Astrocyte of the hippocampus (primary cell): ENCODE measurements around the gene LRRC75A.
"Not testable (repeated sequence)": the region's sequence is repeated elsewhere in the genome, so short reads cannot be mapped to it uniquely, and the experiment has no call there.

Experiments used
- DNase-seq: peaks from one replicate; pipeline ENCODE4 v3.0.0; 2011; ENCODE audit warnings: low read depth, low spot score

The LRRC75A gene

DNA sequence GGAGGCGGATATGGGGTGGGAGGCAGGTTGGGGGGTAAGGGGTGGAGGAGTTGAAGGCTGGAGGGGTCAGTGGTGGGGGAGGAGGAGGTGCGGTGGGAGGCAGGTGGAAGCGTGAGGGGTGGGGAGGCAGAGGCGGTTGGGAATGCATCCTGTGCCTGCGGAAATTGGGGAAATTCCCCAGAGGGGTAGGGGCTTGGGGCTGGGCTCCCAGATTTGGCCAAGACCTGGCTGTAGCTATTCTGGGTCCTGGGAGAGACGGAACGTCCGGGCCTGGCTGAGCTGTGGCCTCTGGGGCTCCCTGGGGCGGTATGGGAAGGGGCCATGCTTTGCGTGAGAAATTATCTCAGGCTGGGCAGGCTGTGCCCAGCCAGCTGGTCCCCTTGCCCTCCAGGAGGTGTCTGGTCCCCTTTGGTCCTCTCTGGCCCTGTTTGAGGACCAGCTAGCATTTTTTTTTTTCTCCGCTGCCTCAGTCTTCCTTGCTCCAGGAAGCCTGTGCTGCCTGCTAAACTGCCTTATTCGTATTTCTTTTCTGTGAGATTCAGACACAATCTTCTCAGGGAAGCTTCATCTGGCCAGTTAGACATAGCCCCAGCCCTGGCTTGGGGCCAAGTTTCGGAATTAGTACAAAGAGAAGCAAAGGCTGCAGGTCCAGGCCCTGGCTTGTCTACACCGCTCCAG lies 83.9 kb downstream of the LRRC75A start:
- peak; percentile 83 for DNase-seq

DNA sequence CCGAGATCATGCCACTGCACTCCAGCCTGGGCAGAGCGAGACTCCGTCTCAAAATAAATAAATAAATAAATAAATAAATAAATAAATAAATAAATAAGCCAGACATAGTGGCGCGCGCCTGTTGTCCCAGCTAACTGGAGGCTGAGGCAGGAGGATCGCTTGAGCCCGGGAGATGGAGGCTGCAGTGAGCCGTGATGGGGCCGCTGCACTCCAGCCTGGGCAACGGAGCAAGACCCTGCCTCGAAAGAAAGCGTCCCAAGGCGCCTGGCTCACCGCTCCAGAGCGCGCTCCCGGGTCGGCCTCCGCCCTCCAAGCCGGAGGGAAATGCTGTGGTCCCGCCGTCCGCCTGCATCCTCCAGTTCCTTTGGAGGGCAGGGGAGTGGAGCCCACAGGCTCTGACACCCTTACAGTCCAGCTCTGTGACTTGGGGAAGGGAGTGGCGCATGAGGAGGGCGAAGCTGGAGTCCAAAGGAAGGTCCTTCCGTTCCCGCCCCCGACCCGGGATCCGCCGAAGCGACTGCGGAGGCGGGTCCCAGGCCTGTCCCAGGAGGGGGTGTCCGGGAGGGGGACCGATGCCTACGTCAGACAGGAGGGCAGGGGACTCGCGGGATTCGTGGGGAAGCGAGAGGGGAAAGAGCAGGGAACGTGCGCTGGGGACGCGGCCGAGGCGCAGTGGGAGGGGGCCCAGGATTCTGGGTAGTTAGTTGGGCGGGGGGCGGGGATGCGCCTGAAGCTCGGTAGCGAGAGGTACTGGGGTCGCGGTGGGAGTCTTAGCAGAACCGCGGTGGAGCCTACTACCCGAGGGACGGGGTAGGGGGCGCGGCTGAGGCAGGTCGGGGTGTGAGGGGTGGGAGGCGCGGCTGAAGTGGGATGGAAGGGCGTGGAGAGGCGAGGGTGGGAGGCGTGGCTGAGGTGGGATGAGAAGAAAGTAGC lies 85.0 kb downstream of the LRRC75A start:
- DNase-seq = peak; percentile 76

DNA sequence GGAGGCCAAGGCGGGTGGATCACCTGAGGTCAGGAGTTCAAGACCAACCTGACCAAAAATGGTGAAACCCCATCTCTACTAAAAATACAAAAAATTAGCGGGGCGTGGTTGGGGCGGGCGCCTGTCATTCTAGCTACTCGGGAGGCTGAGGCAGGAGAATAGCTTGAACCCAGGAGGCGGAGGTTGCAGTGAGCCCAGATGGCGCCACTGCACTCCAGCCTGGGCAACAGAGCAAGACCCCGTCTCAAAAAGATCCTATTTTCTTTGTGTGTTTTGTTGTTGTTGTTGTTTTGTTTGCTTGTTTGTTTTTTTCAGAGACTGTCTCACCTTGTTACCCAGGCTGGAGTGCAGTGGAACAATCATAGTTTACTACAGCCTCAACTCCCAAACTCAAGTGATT lies 88.1 kb downstream of the LRRC75A start:
- not testable (repeated sequence) for DNase-seq

DNA sequence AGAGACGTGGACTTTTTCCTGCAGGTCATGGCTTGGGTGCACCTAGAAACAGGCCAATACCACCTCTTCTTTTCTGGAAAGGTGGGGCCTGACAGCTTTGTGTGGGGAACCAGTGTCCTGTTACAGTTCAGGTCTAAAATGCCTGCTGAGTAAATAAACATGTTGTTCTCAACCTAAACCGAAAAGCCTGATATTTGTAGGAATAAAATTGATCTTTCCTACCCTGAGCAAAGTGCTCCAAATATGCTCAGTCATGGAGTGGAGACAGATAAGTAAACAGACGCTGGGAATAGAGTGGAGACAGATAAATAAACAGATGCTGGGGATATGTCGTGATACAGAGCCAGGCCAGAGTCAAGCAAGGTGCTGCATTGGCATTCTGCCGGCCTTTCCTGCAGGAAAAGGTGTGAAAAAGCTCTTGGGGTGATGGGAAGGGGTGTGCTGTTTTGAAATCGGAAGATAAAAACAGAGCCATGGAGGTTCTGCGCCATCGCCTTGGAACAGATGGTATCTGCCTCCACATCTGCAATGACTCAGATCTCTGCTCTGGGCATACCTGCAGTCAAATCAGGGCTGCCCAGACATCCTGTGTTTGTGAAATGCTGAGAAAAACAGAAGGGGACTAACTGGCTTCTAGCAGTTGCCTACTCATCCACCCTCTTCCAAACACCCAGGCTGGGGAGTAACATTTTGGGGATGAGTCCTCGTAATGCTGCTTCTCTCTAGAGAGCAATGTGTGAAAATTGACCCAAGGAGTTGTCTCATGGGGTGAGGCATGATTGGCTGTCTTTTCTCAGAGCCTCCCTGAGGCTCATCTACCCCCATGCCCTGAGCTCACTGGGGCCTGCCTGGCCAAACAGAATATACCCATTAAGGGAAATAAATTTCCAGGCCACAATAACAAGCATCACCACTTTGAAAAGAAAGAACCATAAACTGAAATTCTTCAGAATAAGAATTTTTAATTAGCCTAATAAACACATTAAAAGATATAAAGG lies 93.4 kb downstream of the LRRC75A start:
- DNase-seq = no peak

DNA sequence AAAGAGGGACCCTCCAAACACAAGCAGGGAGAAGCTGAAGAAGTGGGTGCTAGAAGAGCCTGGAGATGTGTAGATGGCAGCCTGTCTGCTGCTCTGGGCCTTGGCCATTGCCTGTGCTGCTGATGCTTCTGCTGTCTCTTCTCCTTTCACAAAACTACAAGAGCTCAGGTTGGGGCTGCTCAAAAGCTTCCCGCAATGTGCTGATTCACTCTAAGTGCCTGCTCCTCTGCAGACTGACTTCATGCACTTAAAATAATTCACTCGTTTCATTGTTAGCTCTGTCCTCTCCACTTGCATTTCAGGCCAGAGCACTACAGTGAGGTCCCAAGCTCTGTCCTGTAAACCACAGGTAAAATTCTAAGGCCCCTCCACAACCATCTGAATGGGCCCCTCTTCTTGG lies 95.3 kb downstream of the LRRC75A start:
- peak; percentile 3 for DNase-seq

DNA sequence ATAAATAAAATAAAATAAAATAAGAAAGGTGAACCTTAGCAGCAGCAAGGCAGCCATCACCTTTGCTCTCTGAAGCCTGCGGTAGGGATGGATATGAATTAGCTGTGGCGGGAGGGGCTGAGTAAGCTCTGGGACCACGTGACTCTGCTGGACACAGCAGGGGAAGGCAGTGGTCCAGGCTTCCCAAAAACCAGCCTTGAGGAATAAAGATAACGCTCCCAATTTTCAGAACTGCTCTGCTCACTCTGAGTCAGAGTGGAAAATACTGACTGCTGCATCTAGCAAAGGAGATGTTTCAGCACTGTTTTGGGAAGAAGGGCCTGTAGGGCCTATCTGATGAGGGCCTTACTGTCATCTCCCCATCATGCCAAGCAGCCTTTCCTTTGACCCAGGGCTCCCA lies 96.1 kb downstream of the LRRC75A start:
- DNase-seq = peak; percentile 10

DNA sequence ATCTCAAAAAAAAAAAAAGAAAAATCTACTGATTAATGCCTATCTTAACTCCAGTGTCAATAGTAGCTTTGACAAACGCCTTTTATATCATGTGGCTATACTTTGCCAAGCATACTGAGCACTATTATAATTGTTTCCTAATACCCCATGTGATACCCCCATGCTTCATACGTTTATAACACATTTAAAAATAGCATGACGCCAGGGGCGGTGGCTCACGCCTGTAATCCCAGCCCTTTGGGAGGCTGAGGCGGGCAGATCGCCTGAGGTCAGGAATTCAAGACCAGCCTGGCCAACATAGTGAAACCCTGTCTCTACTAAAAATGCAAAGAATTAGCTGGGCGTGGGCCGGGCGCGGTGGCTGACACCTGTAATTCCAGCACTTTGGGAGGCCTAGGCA lies 99.5 kb downstream of the LRRC75A start:
- DNase-seq = not testable (repeated sequence)
